SIG-M5 (cell line): ENCODE data around the gene KCNJ2.

Experiments used
- DNase-seq: peaks from one replicate; lab custom pipeline; 2025; lab: John Stamatoyannopoulos, UW

KCNJ2 gene

GRCh38 chr17:70159980-70160379 lies 9.4 kb upstream of the KCNJ2 start:
- no peak for DNase-seq

GRCh38 chr17:70161519-70161918 lies 7.8 kb upstream of the KCNJ2 start:
- DNase-seq = no peak

- DNase-seq = no peak
Observed at GRCh38 chr17:70165383-70165782, 3.9 kb upstream of the KCNJ2 start.

GRCh38 chr17:70166615-70167014 lies 2.7 kb upstream of the KCNJ2 start:
- DNase-seq = no peak

GRCh38 chr17:70168044-70168976 lies 1.0 kb upstream of the KCNJ2 start:
- DNase-seq = no peak

GRCh38 chr17:70169709-70170597 lies 621 bp downstream of the KCNJ2 start:
- no peak for DNase-seq

- DNase-seq = no peak
Observed at GRCh38 chr17:70171159-70171558, 1.8 kb downstream of the KCNJ2 start.

GRCh38 chr17:70172449-70172848 lies 3.1 kb downstream of the KCNJ2 start:
- no peak for DNase-seq

GRCh38 chr17:70172923-70173322 lies 3.6 kb downstream of the KCNJ2 start:
- no peak for DNase-seq

GRCh38 chr17:70173681-70174080 lies 4.3 kb downstream of the KCNJ2 start:
- DNase-seq = no peak

GRCh38 chr17:70181376-70181775 lies 12.0 kb downstream of the KCNJ2 start:
- no peak for DNase-seq

- DNase-seq = no peak
Observed at GRCh38 chr17:70181866-70182265, 12.5 kb downstream of the KCNJ2 start.

GRCh38 chr17:70183508-70183907 lies 14.2 kb downstream of the KCNJ2 start:
- DNase-seq = no peak

GRCh38 chr17:70184207-70184606 lies 14.9 kb downstream of the KCNJ2 start:
- no peak for DNase-seq

GRCh38 chr17:70184770-70185169 lies 15.4 kb downstream of the KCNJ2 start:
- DNase-seq = no peak

GRCh38 chr17:70185285-70185684 lies 16.0 kb downstream of the KCNJ2 start:
- no peak for DNase-seq

GRCh38 chr17:70187383-70187782 lies 18.1 kb downstream of the KCNJ2 start:
- no peak for DNase-seq

GRCh38 chr17:70190959-70191805 lies 21.9 kb downstream of the KCNJ2 start:
- no peak for DNase-seq

GRCh38 chr17:70195091-70195490 lies 25.8 kb downstream of the KCNJ2 start:
- DNase-seq = no peak

- no peak for DNase-seq
Observed at GRCh38 chr17:70201872-70202419, 32.6 kb downstream of the KCNJ2 start.

GRCh38 chr17:70202840-70203239 lies 33.5 kb downstream of the KCNJ2 start:
- no peak for DNase-seq

GRCh38 chr17:70204431-70204830 lies 35.1 kb downstream of the KCNJ2 start:
- no peak for DNase-seq
